Cardiac fibroblast (primary cell): ENCODE results near the gene ACOX3.
"Not testable (repeated sequence)": the region's sequence is repeated elsewhere in the genome, so short reads cannot be mapped to it uniquely, and the experiment has no call there.

ENCODE experiments used
- DNase-seq, 2 donors: peaks; one replicate each; pipeline versions ENCODE4 v3.0.0 to v3.0.0-alpha.2; 2010; ENCODE audit warnings: low read depth in 2 of 2
- H3K4me3 ChIP-seq, 2 donors: replicated peaks in 1 of 2; 1 replicate in 1 of 2; 2 replicates in 1 of 2; pipeline ENCODE4 v1.5.1; 2011; ENCODE audit warnings: low read depth in 2 of 2, low read length in 2 of 2, mild to moderate bottlenecking in 2 of 2, moderate library complexity in 1 of 2
- CTCF ChIP-seq: IDR thresholded peaks from one replicate; pipeline ENCODE4 v1.5.1; 2011; ENCODE audit warnings: low read depth, mild to moderate bottlenecking, low read length, inconsistent platforms

Gene ACOX3

GRCh38 chr4:8440492-8441311 lies at the start of gene ACOX3, which contains the start of gene TRMT44:
Gene ACOX3, minus strand, starts transcription at chr4:8440723. Its CDS starts 24,202 bp downstream, at chr4:8416521.
Gene TRMT44, plus strand, starts transcription at chr4:8440777. Its CDS starts 46 bp downstream, at chr4:8440823.
- no peak for TF ChIP-seq CTCF
- H3K4me3 ChIP-seq = peak within 1 kb of the TSS; percentile 73 to 99
- peak; percentile 93 to 95 for DNase-seq

GRCh38 chr4:8488791-8489369 lies 48.4 kb upstream of the ACOX3 start:
- no peak for DNase-seq
- H3K4me3 ChIP-seq = no peak overlapping the region
- TF ChIP-seq CTCF = no peak

- not testable (repeated sequence) for DNase-seq, H3K4me3 ChIP-seq
Observed at GRCh38 chr4:8486643-8487042, 46.1 kb upstream of the ACOX3 start.

GRCh38 chr4:8480221-8480620 lies 39.7 kb upstream of the ACOX3 start:
- no peak for TF ChIP-seq CTCF
- H3K4me3 ChIP-seq = no peak overlapping the region
- DNase-seq = no peak

- no peak overlapping the region for H3K4me3 ChIP-seq
- no peak for TF ChIP-seq CTCF
- peak; percentile 3 to 6 for DNase-seq
Observed at GRCh38 chr4:8478801-8479744, 38.5 kb upstream of the ACOX3 start.

GRCh38 chr4:8478371-8478770 lies 37.8 kb upstream of the ACOX3 start:
- no peak overlapping the region for H3K4me3 ChIP-seq
- TF ChIP-seq CTCF = no peak
- DNase-seq = no peak
